ENCODE data around the gene PEPD.

Gene PEPD

DNA sequence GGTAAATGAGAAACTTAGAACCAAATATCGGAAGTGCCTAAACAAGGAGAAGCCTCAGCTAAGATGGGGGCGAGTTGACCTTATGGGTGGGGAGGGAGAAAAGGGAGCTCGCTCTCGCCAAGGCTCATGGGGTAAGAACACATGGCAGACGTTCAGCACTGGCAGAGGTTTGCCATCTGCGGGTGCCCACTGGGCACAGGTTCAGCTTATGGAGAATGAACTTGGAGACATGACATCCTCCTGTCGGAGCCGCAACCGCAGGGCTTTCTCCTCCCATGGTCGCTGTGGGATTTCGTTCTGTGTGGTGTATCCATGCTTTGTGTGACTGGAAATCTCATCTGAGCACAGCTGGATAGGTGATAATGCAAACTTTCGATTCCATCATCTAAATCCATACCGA, 36.1 kb upstream of the PEPD start:
- no peak for TF ChIP-seq FOXP2 (optimal IDR thresholded peaks at IDR 0.05; ENCODE audit: borderline replicate concordance, extremely low read depth, extremely low read length, insufficient read depth)
- no peak for TF ChIP-seq SIN3A (IDR thresholded peaks at IDR 0.05; ENCODE audit: borderline replicate concordance, insufficient read depth, low read length)
- no peak for TF ChIP-seq TAF1 (IDR thresholded peaks at IDR 0.05; ENCODE audit: borderline replicate concordance, insufficient read depth, low read length)
- TF ChIP-seq, protein P1, sequence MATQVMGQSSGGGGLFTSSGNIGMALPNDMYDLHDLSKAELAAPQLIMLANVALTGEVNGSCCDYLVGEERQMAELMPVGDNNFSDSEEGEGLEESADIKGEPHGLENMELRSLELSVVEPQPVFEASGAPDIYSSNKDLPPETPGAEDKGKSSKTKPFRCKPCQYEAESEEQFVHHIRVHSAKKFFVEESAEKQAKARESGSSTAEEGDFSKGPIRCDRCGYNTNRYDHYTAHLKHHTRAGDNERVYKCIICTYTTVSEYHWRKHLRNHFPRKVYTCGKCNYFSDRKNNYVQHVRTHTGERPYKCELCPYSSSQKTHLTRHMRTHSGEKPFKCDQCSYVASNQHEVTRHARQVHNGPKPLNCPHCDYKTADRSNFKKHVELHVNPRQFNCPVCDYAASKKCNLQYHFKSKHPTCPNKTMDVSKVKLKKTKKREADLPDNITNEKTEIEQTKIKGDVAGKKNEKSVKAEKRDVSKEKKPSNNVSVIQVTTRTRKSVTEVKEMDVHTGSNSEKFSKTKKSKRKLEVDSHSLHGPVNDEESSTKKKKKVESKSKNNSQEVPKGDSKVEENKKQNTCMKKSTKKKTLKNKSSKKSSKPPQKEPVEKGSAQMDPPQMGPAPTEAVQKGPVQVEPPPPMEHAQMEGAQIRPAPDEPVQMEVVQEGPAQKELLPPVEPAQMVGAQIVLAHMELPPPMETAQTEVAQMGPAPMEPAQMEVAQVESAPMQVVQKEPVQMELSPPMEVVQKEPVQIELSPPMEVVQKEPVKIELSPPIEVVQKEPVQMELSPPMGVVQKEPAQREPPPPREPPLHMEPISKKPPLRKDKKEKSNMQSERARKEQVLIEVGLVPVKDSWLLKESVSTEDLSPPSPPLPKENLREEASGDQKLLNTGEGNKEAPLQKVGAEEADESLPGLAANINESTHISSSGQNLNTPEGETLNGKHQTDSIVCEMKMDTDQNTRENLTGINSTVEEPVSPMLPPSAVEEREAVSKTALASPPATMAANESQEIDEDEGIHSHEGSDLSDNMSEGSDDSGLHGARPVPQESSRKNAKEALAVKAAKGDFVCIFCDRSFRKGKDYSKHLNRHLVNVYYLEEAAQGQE (IDR thresholded peaks at IDR 0.05; ENCODE audit: insufficient read depth in 1 of 2, low read depth in 2 of 2, low read length in 2 of 2), result no peak
- no peak for TF ChIP-seq POLR2AphosphoS5 (IDR thresholded peaks at IDR 0.05; ENCODE audit: low read depth, low read length)

DNA sequence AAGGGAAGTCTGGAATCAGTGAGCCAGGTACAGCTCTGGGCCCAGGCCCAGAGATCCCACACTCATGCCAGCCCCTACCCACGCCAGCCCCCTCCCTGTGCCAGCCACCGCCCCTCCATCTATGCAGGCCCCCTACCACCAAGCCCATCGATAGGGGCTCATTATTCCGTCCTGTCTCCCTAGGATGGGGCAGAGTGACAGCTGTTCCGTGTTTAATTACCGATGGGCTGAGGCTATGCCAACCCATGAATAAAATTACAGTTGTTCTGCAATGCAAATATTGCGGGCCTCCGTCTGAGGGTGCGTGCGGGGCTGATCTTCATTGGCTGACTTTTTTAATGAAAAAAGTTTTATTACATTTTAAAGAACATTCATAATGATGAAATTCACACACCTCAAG, 35.6 kb upstream of the PEPD start:
- TF ChIP-seq TAF1 (IDR thresholded peaks at IDR 0.05; ENCODE audit: borderline replicate concordance, insufficient read depth, low read length) (no peak), POLR2AphosphoS5 (IDR thresholded peaks at IDR 0.05; ENCODE audit: low read depth, low read length) (no peak), SIN3A (IDR thresholded peaks at IDR 0.05; ENCODE audit: borderline replicate concordance, insufficient read depth, low read length) (no peak), FOXP2 (optimal IDR thresholded peaks at IDR 0.05; ENCODE audit: borderline replicate concordance, extremely low read depth, extremely low read length, insufficient read depth) (no peak)
- TF ChIP-seq, protein P1 (IDR thresholded peaks at IDR 0.05; ENCODE audit: insufficient read depth in 1 of 2, low read depth in 2 of 2, low read length in 2 of 2), result no peak

DNA sequence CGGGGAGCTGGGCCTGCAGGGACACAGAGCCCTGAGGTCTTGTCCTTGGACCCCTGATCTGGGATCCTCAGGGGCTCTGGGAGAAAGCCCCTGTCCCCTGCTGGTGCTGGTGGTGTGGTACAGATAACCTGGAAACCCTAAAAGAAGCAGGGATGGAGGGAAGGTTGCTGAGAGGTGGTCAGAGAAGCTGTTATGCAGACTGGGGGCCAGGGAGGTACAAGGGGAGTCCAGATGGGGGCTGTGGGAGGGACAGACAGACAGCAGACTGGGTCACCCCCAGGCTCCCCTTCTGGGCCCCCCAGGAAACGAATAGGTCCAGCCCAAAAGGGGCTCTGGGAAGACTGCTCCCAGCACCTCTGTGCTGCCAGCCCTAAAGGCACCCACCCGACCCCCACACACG, 34.7 kb upstream of the PEPD start:
- TF ChIP-seq FOXP2 (optimal IDR thresholded peaks at IDR 0.05; ENCODE audit: borderline replicate concordance, extremely low read depth, extremely low read length, insufficient read depth) (no peak), TAF1 (IDR thresholded peaks at IDR 0.05; ENCODE audit: borderline replicate concordance, insufficient read depth, low read length) (no peak), SIN3A (IDR thresholded peaks at IDR 0.05; ENCODE audit: borderline replicate concordance, insufficient read depth, low read length) (no peak), POLR2AphosphoS5 (IDR thresholded peaks at IDR 0.05; ENCODE audit: low read depth, low read length) (no peak)
- TF ChIP-seq, protein P1 (IDR thresholded peaks at IDR 0.05; ENCODE audit: insufficient read depth in 1 of 2, low read depth in 2 of 2, low read length in 2 of 2), result no peak

DNA sequence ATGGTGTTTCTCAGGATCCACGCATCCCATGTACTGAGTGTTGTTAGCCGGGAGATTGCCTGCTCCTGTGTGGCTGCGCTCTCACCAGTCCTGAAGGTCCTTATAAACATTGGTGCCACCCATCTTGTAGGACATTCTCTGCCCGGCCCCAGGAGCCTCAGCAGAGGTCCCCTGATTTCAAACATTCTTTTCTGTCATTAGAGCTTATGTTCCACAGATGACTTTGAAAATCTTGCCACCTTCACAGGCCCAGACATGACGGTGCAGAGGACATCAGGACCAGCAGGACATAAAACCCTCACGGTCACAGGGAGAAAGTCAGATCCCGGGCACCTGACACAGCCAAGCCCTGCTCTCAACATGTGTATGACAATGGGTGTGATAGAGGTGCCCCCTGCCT, 33.2 kb upstream of the PEPD start:
- TF ChIP-seq POLR2AphosphoS5 (IDR thresholded peaks at IDR 0.05; ENCODE audit: low read depth, low read length) (no peak), SIN3A (IDR thresholded peaks at IDR 0.05; ENCODE audit: borderline replicate concordance, insufficient read depth, low read length) (no peak), FOXP2 (optimal IDR thresholded peaks at IDR 0.05; ENCODE audit: borderline replicate concordance, extremely low read depth, extremely low read length, insufficient read depth) (no peak), TAF1 (IDR thresholded peaks at IDR 0.05; ENCODE audit: borderline replicate concordance, insufficient read depth, low read length) (no peak)
- TF ChIP-seq, protein P1 (IDR thresholded peaks at IDR 0.05; ENCODE audit: insufficient read depth in 1 of 2, low read depth in 2 of 2, low read length in 2 of 2), result no peak

DNA sequence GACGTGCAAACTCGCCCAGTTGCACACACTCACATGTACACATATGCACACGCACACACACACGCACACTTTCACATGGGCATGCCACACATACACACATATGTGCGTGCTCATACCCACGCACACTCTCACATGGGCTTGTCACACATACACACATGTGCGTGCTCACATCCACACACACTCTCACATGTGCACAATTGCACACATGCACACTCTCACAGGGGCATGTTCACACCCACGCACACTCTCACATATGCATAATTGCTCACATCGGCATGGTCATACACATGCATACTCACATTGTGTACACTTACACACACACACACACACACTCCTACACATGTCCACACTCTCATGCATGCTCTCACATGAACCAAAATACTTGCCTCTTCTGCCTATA, 32.8 kb upstream of the PEPD start:
- TF ChIP-seq, protein P1 (IDR thresholded peaks at IDR 0.05; ENCODE audit: insufficient read depth in 1 of 2, low read depth in 2 of 2, low read length in 2 of 2), result no peak
- no peak for TF ChIP-seq SIN3A (IDR thresholded peaks at IDR 0.05; ENCODE audit: borderline replicate concordance, insufficient read depth, low read length)
- no peak for TF ChIP-seq TAF1 (IDR thresholded peaks at IDR 0.05; ENCODE audit: borderline replicate concordance, insufficient read depth, low read length)
- no peak for TF ChIP-seq FOXP2 (optimal IDR thresholded peaks at IDR 0.05; ENCODE audit: borderline replicate concordance, extremely low read depth, extremely low read length, insufficient read depth)
- TF ChIP-seq POLR2AphosphoS5 (IDR thresholded peaks at IDR 0.05; ENCODE audit: low read depth, low read length), result no peak

All from PFSK-1 (cell line).